NOMO-1 treated with dmso at 0.1 percent for 144 hours (cell line): ENCODE measurements around the gene CMSS1.

ENCODE experiments used
- DNase-seq: peaks from one replicate; lab custom pipeline; 2025; ENCODE audit not compliant: unreplicated experiment; lab: John Stamatoyannopoulos, UW

The CMSS1 gene

GRCh38 chr3:99899603-99900002 is 81.9 kb downstream of the CMSS1 start:
- DNase-seq, result no peak

- DNase-seq, result no peak
Observed at GRCh38 chr3:99900248-99900647, 82.6 kb downstream of the CMSS1 start.

GRCh38 chr3:99901200-99901926 is 83.7 kb downstream of the CMSS1 start:
- DNase-seq, result no peak

- DNase-seq, result no peak
Observed at GRCh38 chr3:99902091-99902490, 84.4 kb downstream of the CMSS1 start.

GRCh38 chr3:99903869-99904268 is 86.2 kb downstream of the CMSS1 start:
- DNase-seq, result no peak

GRCh38 chr3:99907959-99908544 is 90.4 kb downstream of the CMSS1 start:
- no peak for DNase-seq

GRCh38 chr3:99909714-99910495 is 92.2 kb downstream of the CMSS1 start:
- no peak for DNase-seq

GRCh38 chr3:99910752-99911290 is 93.2 kb downstream of the CMSS1 start:
- DNase-seq, result no peak

GRCh38 chr3:99911433-99911832 is 93.8 kb downstream of the CMSS1 start:
- no peak for DNase-seq

GRCh38 chr3:99915906-99916432 is 98.3 kb downstream of the CMSS1 start:
- no peak for DNase-seq

GRCh38 chr3:99918715-99919114 is 101.1 kb downstream of the CMSS1 start:
- no peak for DNase-seq

GRCh38 chr3:99919694-99920093 is 102.0 kb downstream of the CMSS1 start:
- DNase-seq, result no peak

GRCh38 chr3:99920481-99921376 is 103.1 kb downstream of the CMSS1 start:
- peak; percentile 37 for DNase-seq

GRCh38 chr3:99921377-99921695 is 103.7 kb downstream of the CMSS1 start:
- no peak for DNase-seq

- no peak for DNase-seq
Observed at GRCh38 chr3:99921986-99922385, 104.3 kb downstream of the CMSS1 start.

- DNase-seq, result no peak
Observed at GRCh38 chr3:99923873-99924272, 106.2 kb downstream of the CMSS1 start.

- DNase-seq, result no peak
Observed at GRCh38 chr3:99925584-99926230, 108.0 kb downstream of the CMSS1 start.

- DNase-seq, result no peak
Observed at GRCh38 chr3:99927671-99928457, 110.2 kb downstream of the CMSS1 start.
